GM12892 (cell line): ENCODE results near the gene CD40.

ENCODE experiments used
- DNase-seq: peaks from one replicate; pipeline ENCODE4 v3.0.0; 2011; ENCODE audit not compliant: insufficient read length
- FAIRE-seq: peaks from 2 replicates; lab custom pipeline; 2011; peaks lifted over from hg19 to GRCh38; lab: Jason Lieb, UNC
- POLR2A ChIP-seq: IDR thresholded peaks from 2 replicates; pipeline ENCODE4 v1.6.1; 2011; ENCODE audit warnings: low read depth, low read length, control low read depth
- POLR2AphosphoS5 ChIP-seq: IDR thresholded peaks from 2 replicates; pipeline ENCODE4 v1.6.1; 2011; ENCODE audit warnings: low read depth, low read length, control low read depth
- TAF1 ChIP-seq: IDR thresholded peaks from 2 replicates; pipeline ENCODE4 v1.6.1; 2011; ENCODE audit warnings: low read depth, mild to moderate bottlenecking, control low read depth, low read length, borderline replicate concordance

The CD40 gene

GRCh38 chr20:46144432-46145025 lies 26.4 kb downstream of the CD40 start:
- TF ChIP-seq TAF1 (no peak), POLR2A (no peak), POLR2AphosphoS5 (no peak)
- DNase-seq (no peak), FAIRE-seq (no peak)

GRCh38 chr20:46145713-46146112 lies 27.6 kb downstream of the CD40 start:
- TF ChIP-seq POLR2AphosphoS5 (no peak), TAF1 (no peak), POLR2A (no peak)
- FAIRE-seq (no peak), DNase-seq (no peak)

DNA sequence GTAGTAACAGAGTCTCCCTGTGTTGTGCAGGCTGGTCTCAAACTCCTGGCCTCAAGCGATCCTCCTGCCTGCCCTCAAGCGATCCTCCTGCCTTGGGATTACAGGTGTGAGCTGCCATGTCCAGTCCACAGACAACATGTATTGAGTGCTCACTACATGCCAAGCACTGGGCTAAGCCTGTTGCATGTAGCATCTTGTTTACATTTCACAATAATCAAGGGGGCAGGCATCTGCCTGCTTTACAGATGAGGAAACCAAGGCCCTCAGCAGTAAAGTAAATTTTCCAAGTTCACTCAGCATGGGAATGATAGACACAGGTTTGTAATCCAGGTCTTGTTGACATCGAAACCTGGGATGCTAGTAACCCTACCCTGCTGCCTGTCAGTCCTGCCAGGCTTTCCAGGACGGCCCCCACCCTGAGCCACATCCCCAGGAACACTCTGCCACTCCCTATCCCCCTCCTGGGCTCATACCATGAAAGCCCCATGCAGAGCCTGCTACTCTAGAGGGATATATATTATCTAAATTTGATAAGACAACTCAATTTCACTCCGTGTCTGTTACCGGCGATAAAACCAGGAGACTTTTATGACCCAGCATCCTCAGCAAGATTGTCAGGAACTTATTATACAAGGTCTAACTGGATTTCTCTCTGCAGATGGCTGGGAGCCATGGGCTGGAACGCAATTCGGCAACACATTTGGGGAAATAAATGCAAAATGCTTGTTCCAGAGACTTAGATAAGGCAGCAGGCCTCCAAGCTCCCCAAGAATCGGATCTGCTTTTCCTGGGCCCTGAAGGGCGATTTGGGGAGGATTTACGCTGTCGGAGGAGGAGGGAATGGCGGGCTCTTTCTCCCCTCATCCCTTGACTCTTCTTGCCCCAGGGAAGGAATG lies 30.4 kb downstream of the CD40 start:
- FAIRE-seq (no peak), DNase-seq (no peak)
- TF ChIP-seq TAF1 = no peak
- TF ChIP-seq POLR2A = no peak
- no peak for TF ChIP-seq POLR2AphosphoS5

DNA sequence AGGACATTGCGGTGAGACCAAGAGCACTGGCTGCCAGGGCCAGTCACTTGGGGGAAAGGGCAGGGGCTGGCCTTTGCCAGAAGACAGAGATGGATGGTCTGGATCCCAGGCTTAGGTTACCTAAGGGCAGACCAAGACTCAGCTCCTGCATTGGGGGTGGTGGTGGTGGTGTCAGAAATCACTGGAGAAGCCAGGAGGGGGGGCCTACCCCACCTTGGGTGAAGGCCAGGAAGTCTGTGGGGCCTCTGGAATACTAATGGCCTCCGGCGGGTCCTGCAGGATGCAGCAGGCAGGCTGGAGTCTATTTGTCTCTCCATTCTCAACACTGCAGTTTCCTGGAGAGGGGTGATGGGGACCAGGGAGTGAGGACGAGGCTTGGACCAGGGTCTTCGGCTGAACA lies 32.8 kb downstream of the CD40 start:
- no peak for FAIRE-seq

DNA sequence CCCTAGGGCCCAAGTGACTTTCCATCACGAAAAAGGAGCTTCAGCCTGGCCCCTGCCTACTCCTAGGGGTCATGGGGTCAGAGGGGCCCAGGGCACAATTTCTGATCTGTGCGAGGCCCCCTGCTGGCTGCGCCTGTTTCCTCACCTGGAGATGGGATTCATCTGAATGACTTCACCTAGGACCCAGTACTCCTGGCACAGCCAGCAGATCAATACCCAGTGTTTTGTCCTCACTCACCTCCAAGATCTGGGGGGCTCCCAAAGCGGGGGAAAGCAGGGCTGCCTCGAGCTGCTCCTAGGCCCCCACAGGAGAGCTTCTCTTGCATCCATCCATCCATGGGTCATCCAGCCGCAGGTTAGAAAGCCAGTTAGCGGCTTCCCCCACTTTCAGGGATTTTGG lies 33.8 kb downstream of the CD40 start:
- FAIRE-seq (no peak), DNase-seq (peak; percentile 58)
- TF ChIP-seq POLR2AphosphoS5 (no peak), TAF1 (no peak), POLR2A (no peak)

More for the DNA sequence above, 32.8 kb downstream of the CD40 start:
- TF ChIP-seq TAF1 = no peak
- no peak for TF ChIP-seq POLR2AphosphoS5
- no peak for TF ChIP-seq POLR2A
- no peak for DNase-seq

- FAIRE-seq (no peak), DNase-seq (no peak)
- TF ChIP-seq POLR2A (no peak), POLR2AphosphoS5 (no peak), TAF1 (no peak)
Measured at GRCh38 chr20:46152824-46153586, 34.9 kb downstream of the CD40 start.

GRCh38 chr20:46154305-46154704 lies 36.2 kb downstream of the CD40 start:
- FAIRE-seq = no peak
- DNase-seq = no peak
- no peak for TF ChIP-seq TAF1
- TF ChIP-seq POLR2AphosphoS5 = no peak
- no peak for TF ChIP-seq POLR2A

DNA sequence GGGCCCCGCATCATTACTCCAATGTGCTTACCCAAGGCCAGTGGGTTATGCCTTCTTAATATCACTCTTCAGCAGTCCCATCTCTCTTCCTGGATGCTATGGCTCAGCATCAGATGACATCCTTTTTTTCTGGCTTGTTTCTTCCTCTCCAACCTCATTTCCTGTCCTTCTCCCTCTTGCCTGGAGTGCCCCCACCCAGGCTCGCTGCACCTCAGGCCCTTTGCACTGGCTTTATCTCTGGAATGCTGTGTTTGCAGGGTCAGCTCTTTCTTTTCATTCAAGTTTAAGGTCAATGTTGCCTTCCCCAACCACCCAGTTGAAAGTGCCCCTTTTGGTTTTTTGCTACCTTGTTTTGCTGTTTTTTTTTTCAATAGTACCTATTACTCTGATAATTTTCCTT lies 36.7 kb downstream of the CD40 start:
- TF ChIP-seq TAF1 (no peak), POLR2AphosphoS5 (no peak), POLR2A (no peak)
- FAIRE-seq (no peak), DNase-seq (no peak)

DNA sequence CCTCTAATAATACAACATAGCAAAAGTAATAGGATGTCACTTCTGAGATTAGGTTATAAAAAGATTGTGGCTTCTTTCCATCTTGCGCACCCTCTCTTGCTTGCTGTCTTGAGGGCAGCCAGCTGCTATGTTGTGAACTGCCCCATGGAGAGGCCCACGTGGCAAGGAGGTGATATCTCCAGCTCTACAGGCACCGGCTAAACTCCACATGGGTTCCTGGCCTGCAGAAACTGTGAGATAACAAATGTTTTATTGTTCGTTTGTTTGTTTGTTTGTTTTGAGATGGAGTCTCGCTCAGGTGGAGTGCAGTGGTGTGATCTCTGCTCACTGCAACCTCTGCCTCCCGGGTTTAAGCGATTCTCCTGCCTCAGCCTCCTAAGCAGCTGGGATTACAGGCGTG lies 38.0 kb downstream of the CD40 start:
- TF ChIP-seq TAF1 (no peak), POLR2A (no peak), POLR2AphosphoS5 (no peak)
- DNase-seq = no peak
- no peak for FAIRE-seq

GRCh38 chr20:46157076-46157592 lies 39.0 kb downstream of the CD40 start:
- no peak for TF ChIP-seq TAF1
- TF ChIP-seq POLR2A = no peak
- no peak for TF ChIP-seq POLR2AphosphoS5
- DNase-seq = no peak
- FAIRE-seq = no peak

DNA sequence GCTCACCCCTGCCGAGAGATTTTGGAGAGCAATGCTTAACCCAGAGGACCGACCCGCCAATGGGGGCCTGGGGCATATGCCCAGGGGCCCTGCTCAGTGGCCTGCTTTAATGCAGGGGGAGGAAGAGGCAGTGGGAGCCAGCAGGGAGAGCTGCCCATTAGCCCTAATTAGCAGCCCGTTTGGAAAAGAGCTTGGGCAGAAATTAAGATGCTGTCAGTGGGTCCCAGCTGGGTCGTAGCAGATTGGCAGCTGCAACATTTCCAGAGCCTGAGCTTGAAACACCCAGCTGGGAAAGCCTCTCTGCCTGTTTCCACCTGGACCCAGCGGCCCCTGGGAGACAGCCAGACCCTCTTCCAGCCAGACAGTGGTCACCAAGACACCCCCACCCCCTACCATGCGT lies 39.5 kb downstream of the CD40 start:
- DNase-seq (no peak), FAIRE-seq (no peak)
- no peak for TF ChIP-seq POLR2AphosphoS5
- TF ChIP-seq POLR2A = no peak
- TF ChIP-seq TAF1 = no peak
